Heart left ventricle (tissue), 13 donors: ENCODE measurements around the gene PEAR1.

Experiments
- POLR2A ChIP-seq, 2 donors: fragments of 450-650 bp; IDR thresholded peaks; one replicate each; pipeline ENCODE4 v1.6.1; 2017; ENCODE audit warnings: antibody characterized with exemption in 2 of 2, mild to moderate bottlenecking in 2 of 2, moderate library complexity in 2 of 2
- TF ChIP-seq, protein P1 (sequence below), 12 donors: fragments of 200-600 bp; sonication (generic) in 4 of 12; IDR thresholded peaks; one replicate each; pipeline versions ENCODE4 v1.5.0 to v1.8.0; 2018 to 2022; ENCODE audit warnings: antibody characterized with exemption in 12 of 12, mild to moderate bottlenecking in 5 of 12
- donor health status: ischemic (EF 13 %, LVEDD 7.1; RV severe dilation, severe dysfunction).
- donor health status: DM: no; HTN: yes; CAD: no.
- donor health status: DM: no; HTN: no; CAD: no.
- donor health status: ischemic (EF 25% LVEDD 6.9; RV normal size, moderate dysfunction).
- donor health status: ischemic (EF 25% LVEDD 5.7; RV mildly dilated, moderate dysfunction).
- donor health status: ischemic (EF 35%, LVEDD 5.7; RV mildly dilated, moderate dysfunction).
- donor health status: nonischemic (EF 11% LVEDD 7.7; RV severe dilation, severe dysfunction).
- donor health status: DM: yes; HTN: yes; CAD: no.
- donor health status: PGD.
- donor health status: ischemic (EF 29% LVEDD 5.4; RV normal size, mild dysfunction).
- donor health status: nonischemic (EF 23%, LVEDD 6.1; RV moderate dilation, normal function).

DNA sequence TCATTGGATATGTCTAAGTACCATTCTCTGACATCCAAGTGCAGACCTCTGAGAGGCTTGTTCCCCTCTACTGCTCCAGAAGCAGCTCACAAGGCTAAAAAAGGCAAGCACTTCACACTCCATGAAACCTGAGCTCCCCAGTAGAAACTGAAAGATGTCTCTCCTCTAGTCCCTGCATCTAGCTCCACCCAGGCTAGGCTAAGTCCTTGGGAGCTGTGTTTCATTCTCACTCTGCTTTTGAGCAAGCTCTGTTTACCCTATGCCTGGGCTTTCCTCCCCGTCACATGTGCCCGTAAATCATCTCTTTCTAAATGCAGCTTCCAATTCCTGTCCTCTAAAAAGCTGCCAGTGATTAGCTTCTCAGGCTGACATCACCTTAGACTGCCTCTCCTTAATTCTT lies 65.9 kb downstream of the PEAR1 start:
- TF ChIP-seq, protein P1, sequence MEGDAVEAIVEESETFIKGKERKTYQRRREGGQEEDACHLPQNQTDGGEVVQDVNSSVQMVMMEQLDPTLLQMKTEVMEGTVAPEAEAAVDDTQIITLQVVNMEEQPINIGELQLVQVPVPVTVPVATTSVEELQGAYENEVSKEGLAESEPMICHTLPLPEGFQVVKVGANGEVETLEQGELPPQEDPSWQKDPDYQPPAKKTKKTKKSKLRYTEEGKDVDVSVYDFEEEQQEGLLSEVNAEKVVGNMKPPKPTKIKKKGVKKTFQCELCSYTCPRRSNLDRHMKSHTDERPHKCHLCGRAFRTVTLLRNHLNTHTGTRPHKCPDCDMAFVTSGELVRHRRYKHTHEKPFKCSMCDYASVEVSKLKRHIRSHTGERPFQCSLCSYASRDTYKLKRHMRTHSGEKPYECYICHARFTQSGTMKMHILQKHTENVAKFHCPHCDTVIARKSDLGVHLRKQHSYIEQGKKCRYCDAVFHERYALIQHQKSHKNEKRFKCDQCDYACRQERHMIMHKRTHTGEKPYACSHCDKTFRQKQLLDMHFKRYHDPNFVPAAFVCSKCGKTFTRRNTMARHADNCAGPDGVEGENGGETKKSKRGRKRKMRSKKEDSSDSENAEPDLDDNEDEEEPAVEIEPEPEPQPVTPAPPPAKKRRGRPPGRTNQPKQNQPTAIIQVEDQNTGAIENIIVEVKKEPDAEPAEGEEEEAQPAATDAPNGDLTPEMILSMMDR (IDR thresholded peaks at IDR 0.05): no peak
- no peak for TF ChIP-seq POLR2A (IDR thresholded peaks at IDR 0.05)
